Stimulated activated effector memory CD8-positive, alpha-beta T cell treated with anti-CD3 and anti-CD28 coated beads, Interleukin-12 subunit alpha, Interleukin-12 subunit beta, amount 100 ng/mL, for 72 hours (primary cell): ENCODE measurements around the gene FAR2.

Experiments
- ATAC-seq: fragments of 150-1000 bp; cut with Tn5 transposase; 2 replicates; pipeline ENCODE4 v1.10.0; 2021
- DNase-seq, 2 donors: peaks; one replicate each; pipeline ENCODE4 v3.0.0; 2021 to 2022; ENCODE audit warnings: low spot score in 2 of 2
- H3K27ac Mint-ChIP-seq: one replicate; pipeline ENCODE4 v1.8.0; 2022; ENCODE audit warnings: mild to moderate bottlenecking, mixed read lengths
- H3K36me3 Mint-ChIP-seq: one replicate; pipeline ENCODE4 v1.8.0; 2022; ENCODE audit warnings: mild to moderate bottlenecking, mixed read lengths
- H3K4me1 Mint-ChIP-seq: one replicate; pipeline ENCODE4 v1.8.0; 2022; ENCODE audit warnings: mixed read lengths
- H3K4me3 Mint-ChIP-seq: one replicate; pipeline ENCODE4 v1.8.0; 2022; ENCODE audit warnings: mild to moderate bottlenecking, mixed read lengths
- H3K9me3 Mint-ChIP-seq: one replicate; pipeline ENCODE4 v1.8.0; 2022; ENCODE audit warnings: mixed read lengths

Gene FAR2

GRCh38 chr12:29230800-29231560, 81.9 kb downstream of the FAR2 start:
- no peaks in the 10 kb centered on the region for H3K4me1 Mint-ChIP-seq
- H3K4me3 Mint-ChIP-seq: no peak overlapping the region
- H3K27ac Mint-ChIP-seq: no peak overlapping the region
- no peak for DNase-seq
- no peaks in the 10 kb centered on the region for H3K9me3 Mint-ChIP-seq
- ATAC-seq: no peak
- no peaks in the 10 kb centered on the region for H3K36me3 Mint-ChIP-seq

GRCh38 chr12:29232086-29232485, 83.0 kb downstream of the FAR2 start:
- DNase-seq: no peak
- no peak for ATAC-seq
- Mint-ChIP-seq H3K27ac (no peak overlapping the region), H3K36me3 (no peaks in the 10 kb centered on the region), H3K9me3 (no peaks in the 10 kb centered on the region), H3K4me1 (no peaks in the 10 kb centered on the region), H3K4me3 (no peak overlapping the region)

DNA sequence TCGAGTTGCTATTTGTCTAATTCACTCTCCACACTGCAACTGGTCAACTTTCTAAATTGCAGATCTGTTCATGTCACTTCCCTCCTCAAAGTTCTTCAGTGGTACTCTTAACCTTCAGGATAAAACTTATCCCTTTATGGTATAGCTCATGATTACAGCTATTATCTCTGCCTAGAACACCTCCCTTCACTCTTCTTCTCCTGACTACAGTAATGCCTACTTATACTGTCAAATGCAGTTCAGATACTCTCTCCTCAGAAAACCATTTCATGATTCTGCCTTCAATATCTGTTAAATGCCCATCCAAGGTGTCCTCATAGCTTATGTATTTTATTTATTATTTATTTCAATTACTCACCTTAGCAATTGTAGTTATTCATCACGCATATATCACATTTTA, 85.5 kb downstream of the FAR2 start:
- Mint-ChIP-seq H3K9me3 (no peaks in the 10 kb centered on the region), H3K4me3 (no peak overlapping the region), H3K4me1 (no peaks in the 10 kb centered on the region), H3K27ac (no peak overlapping the region), H3K36me3 (no peaks in the 10 kb centered on the region)
- ATAC-seq: no peak
- DNase-seq: no peak

DNA sequence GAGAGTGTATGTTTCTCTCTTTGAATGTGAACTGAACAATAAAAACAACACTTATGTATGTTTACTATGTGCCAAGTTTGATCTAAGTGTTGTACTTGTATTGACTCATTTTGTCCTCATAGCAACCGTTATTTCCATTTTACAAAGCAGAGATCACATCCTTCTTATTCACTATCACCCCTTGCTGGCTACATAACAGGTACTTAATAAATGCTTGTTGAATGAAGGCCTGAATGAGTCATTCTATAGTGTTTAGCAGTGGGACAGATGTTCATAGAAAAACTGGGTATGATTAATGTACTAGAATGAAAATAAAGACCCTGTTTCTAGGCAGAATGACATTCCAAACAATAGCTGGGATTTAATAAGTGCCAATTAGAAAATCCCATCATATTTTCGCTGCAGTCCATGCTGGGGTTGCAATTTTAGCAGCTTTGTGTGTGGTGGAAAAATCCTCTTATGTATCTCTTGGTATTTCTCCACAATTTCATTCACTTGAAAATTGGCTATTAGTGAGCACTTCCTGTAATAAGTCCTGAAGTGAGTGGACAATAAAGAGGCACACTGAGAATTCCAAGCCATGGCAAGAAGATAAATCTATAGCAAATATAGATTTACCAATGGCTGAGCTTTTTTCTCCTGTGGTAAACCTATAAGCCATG, 86.0 kb downstream of the FAR2 start:
- Mint-ChIP-seq H3K9me3 (no peaks in the 10 kb centered on the region), H3K4me3 (no peak overlapping the region), H3K36me3 (no peaks in the 10 kb centered on the region), H3K27ac (no peak overlapping the region), H3K4me1 (no peaks in the 10 kb centered on the region)
- no peak for DNase-seq
- no peak for ATAC-seq

DNA sequence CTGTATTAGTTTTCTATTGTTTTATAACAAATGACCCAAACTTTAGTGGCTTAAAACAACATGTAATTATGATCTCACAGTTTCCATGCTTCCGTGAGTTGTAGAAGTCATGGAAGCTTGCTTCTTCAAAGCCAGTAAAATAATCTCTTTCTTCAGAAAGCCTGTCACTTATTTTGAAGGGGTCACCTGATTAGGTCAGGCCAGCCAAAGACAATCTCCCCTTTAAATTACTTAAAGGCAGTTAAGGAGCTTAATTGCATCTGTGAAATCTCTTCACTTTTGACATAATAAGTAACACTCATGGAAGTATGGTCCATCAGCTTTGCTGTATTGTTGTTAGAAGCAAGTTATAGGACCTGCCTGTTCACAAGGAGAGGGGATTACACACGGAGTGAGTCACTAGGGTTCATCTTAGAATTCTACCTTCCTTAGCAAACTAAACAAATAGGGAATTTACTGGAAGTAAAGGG, 89.8 kb downstream of the FAR2 start:
- Mint-ChIP-seq H3K4me3 (no peak overlapping the region), H3K9me3 (no peaks in the 10 kb centered on the region), H3K36me3 (no peaks in the 10 kb centered on the region), H3K4me1 (peaks cover 19% of the 10 kb centered on the region), H3K27ac (no peak overlapping the region)
- ATAC-seq (no peak), DNase-seq (no peak)

- H3K27ac Mint-ChIP-seq: no peak overlapping the region
- H3K36me3 Mint-ChIP-seq: no peaks in the 10 kb centered on the region
- no peak overlapping the region for H3K4me3 Mint-ChIP-seq
- H3K9me3 Mint-ChIP-seq: no peaks in the 10 kb centered on the region
- peaks cover 19% of the 10 kb centered on the region for H3K4me1 Mint-ChIP-seq
- no peak for DNase-seq
- no peak for ATAC-seq
Measured at GRCh38 chr12:29239336-29239735, 90.3 kb downstream of the FAR2 start.

DNA sequence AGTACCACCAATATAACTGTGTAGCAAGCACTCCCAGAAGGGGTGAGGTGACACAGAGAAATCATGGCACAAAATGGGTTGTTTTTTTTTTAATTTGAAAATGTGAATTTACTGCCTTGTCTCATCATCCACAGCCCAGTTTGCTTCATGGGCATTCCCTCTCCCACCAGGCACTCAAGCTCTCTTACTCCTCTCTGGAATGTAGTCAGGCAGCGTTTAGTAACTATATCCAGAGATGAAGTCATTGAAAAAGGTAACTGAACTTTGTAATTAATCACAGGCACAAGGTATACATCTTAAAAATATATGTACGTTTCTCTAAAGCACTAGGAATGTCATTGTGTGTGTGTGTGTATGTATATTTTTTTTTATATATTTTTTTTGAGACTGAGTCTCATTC, 91.4 kb downstream of the FAR2 start:
- H3K9me3 Mint-ChIP-seq: no peaks in the 10 kb centered on the region
- no peaks in the 10 kb centered on the region for H3K36me3 Mint-ChIP-seq
- ATAC-seq (no peak), DNase-seq (no peak)
- no peak overlapping the region for H3K27ac Mint-ChIP-seq
- peaks cover 19% of the 10 kb centered on the region for H3K4me1 Mint-ChIP-seq
- H3K4me3 Mint-ChIP-seq: no peak overlapping the region

GRCh38 chr12:29241821-29242591, 92.9 kb downstream of the FAR2 start:
- Mint-ChIP-seq H3K4me3 (no peak overlapping the region), H3K36me3 (no peaks in the 10 kb centered on the region), H3K27ac (peak overlapping the region; percentile 0), H3K4me1 (peaks cover 19% of the 10 kb centered on the region), H3K9me3 (no peaks in the 10 kb centered on the region)
- DNase-seq: peak in 1 of 2 donors; percentile 55
- ATAC-seq: peak; percentile 91

DNA sequence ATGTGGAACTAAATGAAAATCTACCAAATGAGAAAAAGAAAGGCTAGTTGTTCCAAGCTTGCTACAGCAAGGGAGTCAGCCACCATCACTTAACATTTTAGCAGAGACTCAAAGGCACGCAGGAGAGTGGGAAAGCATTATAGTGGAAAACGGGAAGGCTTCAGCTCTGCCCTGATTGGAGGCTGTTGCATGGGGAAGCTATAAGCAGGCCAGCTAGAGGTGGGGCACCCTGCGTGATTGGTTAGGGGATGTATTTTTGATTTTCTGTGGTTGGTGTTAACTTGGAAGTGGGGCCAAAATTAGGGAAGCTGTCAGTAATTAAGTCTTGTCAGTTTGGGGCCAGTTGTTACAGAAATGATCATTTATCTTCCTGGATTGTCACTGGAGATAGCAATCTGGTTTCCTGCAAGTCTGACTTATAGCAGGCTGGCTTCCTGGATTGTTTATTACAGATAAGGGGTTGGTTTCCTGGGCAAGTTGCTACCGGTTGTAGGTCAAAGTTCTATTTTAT, 93.9 kb downstream of the FAR2 start:
- peak overlapping the region; percentile 4 for H3K27ac Mint-ChIP-seq
- no peaks in the 10 kb centered on the region for H3K36me3 Mint-ChIP-seq
- H3K4me3 Mint-ChIP-seq: no peak overlapping the region
- ATAC-seq (no peak), DNase-seq (no peak)
- no peaks in the 10 kb centered on the region for H3K9me3 Mint-ChIP-seq
- H3K4me1 Mint-ChIP-seq: peaks cover 19% of the 10 kb centered on the region

- no peaks in the 10 kb centered on the region for H3K36me3 Mint-ChIP-seq
- peaks cover 19% of the 10 kb centered on the region for H3K4me1 Mint-ChIP-seq
- H3K4me3 Mint-ChIP-seq: no peak overlapping the region
- DNase-seq (no peak), ATAC-seq (no peak)
- H3K9me3 Mint-ChIP-seq: no peaks in the 10 kb centered on the region
- no peak overlapping the region for H3K27ac Mint-ChIP-seq
Measured at GRCh38 chr12:29244159-29244765, 95.2 kb downstream of the FAR2 start.

DNA sequence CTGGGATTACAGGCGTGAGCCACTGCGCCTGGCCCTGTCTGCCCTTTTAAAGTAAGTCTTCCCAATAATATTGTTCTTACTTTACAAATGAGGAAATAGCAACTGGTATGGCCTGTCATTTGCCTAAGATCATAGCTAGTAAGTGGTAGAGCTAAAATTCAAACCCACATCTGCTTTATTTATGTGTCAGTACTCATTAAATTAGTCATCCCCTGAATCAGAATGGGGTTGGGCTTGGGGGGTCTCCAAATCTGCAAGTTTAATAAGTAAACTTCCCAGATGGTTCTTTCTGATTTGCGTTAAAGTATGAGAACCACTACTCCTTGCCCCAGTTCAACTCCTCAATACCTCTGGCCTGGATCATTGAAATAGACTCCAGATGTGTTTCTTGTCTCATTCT, 96.2 kb downstream of the FAR2 start:
- ATAC-seq: no peak
- Mint-ChIP-seq H3K4me3 (no peak overlapping the region), H3K4me1 (peaks cover 19% of the 10 kb centered on the region), H3K27ac (no peak overlapping the region), H3K9me3 (no peaks in the 10 kb centered on the region), H3K36me3 (no peaks in the 10 kb centered on the region)
- DNase-seq: no peak

DNA sequence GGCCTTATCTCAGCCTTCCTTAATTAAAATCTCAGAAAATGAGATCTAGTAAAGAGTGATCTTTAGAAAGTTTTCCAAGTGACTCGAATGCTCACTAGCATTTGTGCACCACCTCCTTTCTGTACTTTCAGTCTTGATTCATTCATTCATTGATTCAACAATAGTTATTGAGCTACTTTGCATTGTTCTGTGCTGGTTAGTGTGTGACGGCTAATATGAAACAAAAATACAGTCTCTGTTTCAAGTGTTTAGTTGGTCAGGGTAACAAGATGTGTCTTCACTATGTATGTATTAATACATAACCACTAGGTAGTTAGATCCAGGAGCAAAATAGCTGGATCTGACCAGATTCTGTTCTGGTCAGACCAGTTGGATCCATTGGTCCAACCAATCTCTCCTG, 100.9 kb downstream of the FAR2 start:
- no peak for ATAC-seq
- DNase-seq: no peak
- H3K27ac Mint-ChIP-seq: no peak overlapping the region
- H3K4me3 Mint-ChIP-seq: no peak overlapping the region
- no peaks in the 10 kb centered on the region for H3K36me3 Mint-ChIP-seq
- H3K9me3 Mint-ChIP-seq: no peaks in the 10 kb centered on the region
- H3K4me1 Mint-ChIP-seq: no peaks in the 10 kb centered on the region

GRCh38 chr12:29253906-29254625, 105.0 kb downstream of the FAR2 start:
- no peaks in the 10 kb centered on the region for H3K9me3 Mint-ChIP-seq
- no peaks in the 10 kb centered on the region for H3K36me3 Mint-ChIP-seq
- DNase-seq: no peak

GRCh38 chr12:29255042-29255441, 106.0 kb downstream of the FAR2 start:
- no peaks in the 10 kb centered on the region for H3K36me3 Mint-ChIP-seq
- no peak overlapping the region for H3K4me3 Mint-ChIP-seq
- H3K9me3 Mint-ChIP-seq: no peaks in the 10 kb centered on the region
- no peaks in the 10 kb centered on the region for H3K4me1 Mint-ChIP-seq
- ATAC-seq (no peak), DNase-seq (no peak)
- no peak overlapping the region for H3K27ac Mint-ChIP-seq

More at GRCh38 chr12:29253906-29254625, 105.0 kb downstream of the FAR2 start:
- Mint-ChIP-seq H3K4me3 (no peak overlapping the region), H3K4me1 (no peaks in the 10 kb centered on the region), H3K27ac (no peak overlapping the region)
- no peak for ATAC-seq

GRCh38 chr12:29256598-29256997, 107.5 kb downstream of the FAR2 start:
- no peak for DNase-seq
- no peak for ATAC-seq
- H3K36me3 Mint-ChIP-seq: no peaks in the 10 kb centered on the region
- no peak overlapping the region for H3K4me3 Mint-ChIP-seq
- H3K9me3 Mint-ChIP-seq: peaks cover 9% of the 10 kb centered on the region
- no peaks in the 10 kb centered on the region for H3K4me1 Mint-ChIP-seq
- no peak overlapping the region for H3K27ac Mint-ChIP-seq
